Activated CD8-positive, alpha-beta memory T cell treated with anti-CD3 and anti-CD28 coated beads, Interleukin-2, amount 50 U/mL, for 4 hours (primary cell): Measurements from ENCODE around the gene EYS.
"Not testable (repeated sequence)": the region's sequence is repeated elsewhere in the genome, so short reads cannot be mapped to it uniquely, and the experiment has no call there.

Experiments used
- DNase-seq: peaks from one replicate; pipeline ENCODE4 v3.0.0-alpha.2; 2020

The EYS gene

GRCh38 chr6:65449926-65450325 is 257.1 kb downstream of the EYS start:
- DNase-seq, result no peak

GRCh38 chr6:65448866-65449265 is 258.2 kb downstream of the EYS start:
- no peak for DNase-seq

GRCh38 chr6:65436281-65436680 is 270.7 kb downstream of the EYS start:
- no peak for DNase-seq

GRCh38 chr6:65416621-65417020 is 290.4 kb downstream of the EYS start:
- no peak for DNase-seq

- no peak for DNase-seq
These were observed 296.7 kb downstream of the EYS start for GRCh38 chr6:65410309-65410708.

GRCh38 chr6:65402564-65402963 is 304.5 kb downstream of the EYS start:
- DNase-seq, result no peak

- no peak for DNase-seq
These were observed 307.5 kb downstream of the EYS start for GRCh38 chr6:65399355-65400084.

- DNase-seq, result no peak
These were observed 308.2 kb downstream of the EYS start for GRCh38 chr6:65398851-65399250.

- DNase-seq, result no peak
These were observed 356.5 kb downstream of the EYS start for GRCh38 chr6:65350530-65350929.

- DNase-seq, result not testable (repeated sequence)
These were observed 404.4 kb downstream of the EYS start for GRCh38 chr6:65302655-65303054.

- no peak for DNase-seq
These were observed 407.8 kb downstream of the EYS start for GRCh38 chr6:65299236-65299635.

- DNase-seq, result no peak
These were observed 411.2 kb downstream of the EYS start for GRCh38 chr6:65295812-65296211.

- DNase-seq, result no peak
These were observed 417.5 kb downstream of the EYS start for GRCh38 chr6:65289491-65289890.

GRCh38 chr6:65285275-65285674 is 421.8 kb downstream of the EYS start:
- DNase-seq, result no peak

- no peak for DNase-seq
These were observed 427.0 kb downstream of the EYS start for GRCh38 chr6:65280060-65280459.

- DNase-seq, result no peak
These were observed 444.8 kb downstream of the EYS start for GRCh38 chr6:65262241-65262640.

GRCh38 chr6:65259982-65260381 is 447.0 kb downstream of the EYS start:
- no peak for DNase-seq

- no peak for DNase-seq
These were observed 448.0 kb downstream of the EYS start for GRCh38 chr6:65259059-65259458.

GRCh38 chr6:65253041-65253440 is 454.0 kb downstream of the EYS start:
- DNase-seq, result no peak

GRCh38 chr6:65248101-65248610 is 458.9 kb downstream of the EYS start:
- DNase-seq, result no peak

GRCh38 chr6:65231616-65232015 is 475.4 kb downstream of the EYS start:
- DNase-seq, result no peak

- no peak for DNase-seq
These were observed 477.2 kb downstream of the EYS start for GRCh38 chr6:65229825-65230224.

- DNase-seq, result no peak
These were observed 485.9 kb downstream of the EYS start for GRCh38 chr6:65221153-65221552.

- DNase-seq, result no peak
These were observed 504.3 kb downstream of the EYS start for GRCh38 chr6:65202738-65203137.

GRCh38 chr6:65199683-65200082 is 507.3 kb downstream of the EYS start:
- DNase-seq, result no peak
